ENCODE data around the gene ROBO4.

The ROBO4 gene

GRCh38 chr11:124877910-124878758 is 19.5 kb downstream of the ROBO4 start:
- TF ChIP-seq TCF12 (IDR thresholded peaks at IDR 0.05; ENCODE audit: low read depth), result no peak
- TF ChIP-seq REST (IDR thresholded peaks at IDR 0.05; ENCODE audit: low read depth), result no peak
- TF ChIP-seq, protein P1, sequence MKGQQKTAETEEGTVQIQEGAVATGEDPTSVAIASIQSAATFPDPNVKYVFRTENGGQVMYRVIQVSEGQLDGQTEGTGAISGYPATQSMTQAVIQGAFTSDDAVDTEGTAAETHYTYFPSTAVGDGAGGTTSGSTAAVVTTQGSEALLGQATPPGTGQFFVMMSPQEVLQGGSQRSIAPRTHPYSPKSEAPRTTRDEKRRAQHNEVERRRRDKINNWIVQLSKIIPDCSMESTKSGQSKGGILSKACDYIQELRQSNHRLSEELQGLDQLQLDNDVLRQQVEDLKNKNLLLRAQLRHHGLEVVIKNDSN (IDR thresholded peaks at IDR 0.05), result no peak
- no peak for TF ChIP-seq MAX (IDR thresholded peaks at IDR 0.05)
- TF ChIP-seq EGR1 (IDR thresholded peaks at IDR 0.05), result no peak
- no peak for TF ChIP-seq ZBTB7A (IDR thresholded peaks at IDR 0.05; ENCODE audit: low read depth)
- TF ChIP-seq YY1 (IDR thresholded peaks at IDR 0.05; ENCODE audit: low read depth), result no peak
- TF ChIP-seq NFIC (IDR thresholded peaks at IDR 0.05), result no peak
- no peak for TF ChIP-seq FOXM1 (IDR thresholded peaks at IDR 0.05; ENCODE audit: borderline replicate concordance, low read depth)
- TF ChIP-seq CEBPB (IDR thresholded peaks at IDR 0.05), result no peak
- no peak for TF ChIP-seq TAF1 (IDR thresholded peaks at IDR 0.05; ENCODE audit: low read depth)
- no peak for TF ChIP-seq EP300 (IDR thresholded peaks at IDR 0.05; ENCODE audit: borderline replicate concordance)
- TF ChIP-seq RAD21 (IDR thresholded peaks at IDR 0.05; ENCODE audit: low read depth), result no peak
- TF ChIP-seq CREB1 (IDR thresholded peaks at IDR 0.05; ENCODE audit: low read depth), result no peak

DNA sequence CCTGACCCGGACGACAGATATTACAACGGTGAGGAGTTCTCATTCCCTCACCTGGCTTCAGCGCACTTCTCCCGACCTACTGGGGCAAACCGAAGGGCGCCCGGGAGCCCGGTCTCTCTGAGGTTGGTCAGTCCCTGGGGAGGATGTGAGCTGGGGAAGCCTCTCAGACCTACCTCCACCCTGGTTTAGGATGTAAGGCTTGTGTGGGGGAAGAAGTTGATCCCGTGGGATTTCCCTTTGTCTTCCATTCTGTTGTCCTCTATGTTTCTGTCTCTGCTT is 20.1 kb downstream of the ROBO4 start:
- TF ChIP-seq CREB1 (IDR thresholded peaks at IDR 0.05; ENCODE audit: low read depth) (no peak), EP300 (IDR thresholded peaks at IDR 0.05; ENCODE audit: borderline replicate concordance) (no peak), RAD21 (IDR thresholded peaks at IDR 0.05; ENCODE audit: low read depth) (no peak), REST (IDR thresholded peaks at IDR 0.05; ENCODE audit: low read depth) (no peak), TEAD4 (IDR thresholded peaks at IDR 0.05) (no peak), MAX (IDR thresholded peaks at IDR 0.05) (no peak)
- TF ChIP-seq, protein P1 (IDR thresholded peaks at IDR 0.05), result no peak

DNA sequence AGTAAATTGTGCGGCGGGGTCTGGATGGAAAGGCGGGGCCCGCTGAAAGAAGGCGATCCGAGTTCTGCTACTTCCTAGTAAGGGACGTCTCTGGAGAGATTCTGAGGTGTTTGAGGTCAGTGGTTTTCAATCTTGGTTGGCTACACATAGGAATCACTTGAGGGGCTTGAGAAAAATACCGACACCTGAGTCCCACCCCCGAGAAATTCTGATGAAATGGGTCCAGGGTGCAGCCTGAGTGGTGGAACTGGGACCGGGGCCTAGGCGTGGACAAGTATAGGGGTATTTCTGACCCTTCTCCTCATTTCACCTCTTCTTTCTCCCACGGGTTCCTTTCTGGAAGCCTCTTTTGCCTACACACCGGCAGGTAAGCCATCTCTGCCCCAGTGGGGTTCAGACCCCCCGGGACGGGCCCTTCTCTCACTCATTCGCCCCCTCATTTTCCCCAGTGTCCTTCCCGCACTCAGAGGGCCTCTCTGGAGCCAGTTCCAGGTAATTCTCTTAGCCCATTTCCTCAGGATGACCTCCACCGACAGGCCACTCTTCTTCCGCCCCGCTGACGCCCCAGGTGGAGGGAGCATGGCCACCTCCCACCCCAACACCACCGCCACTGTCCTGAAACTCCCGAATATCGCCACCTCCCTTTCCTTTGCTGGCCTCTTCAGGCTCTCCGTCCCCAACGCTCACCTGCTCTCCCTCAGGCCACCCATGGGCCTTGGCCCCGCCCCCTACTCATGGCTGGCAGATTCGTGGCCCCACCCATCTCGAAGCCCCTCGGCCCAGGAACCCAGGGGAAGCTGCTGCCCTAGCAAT is 20.6 kb downstream of the ROBO4 start:
- TF ChIP-seq, protein P1 (IDR thresholded peaks at IDR 0.05), result no peak
- TF ChIP-seq CEBPB (IDR thresholded peaks at IDR 0.05), result no peak
- no peak for TF ChIP-seq EGR1 (IDR thresholded peaks at IDR 0.05)
- TF ChIP-seq ZBTB7A (IDR thresholded peaks at IDR 0.05; ENCODE audit: low read depth), result no peak
- no peak for TF ChIP-seq REST (IDR thresholded peaks at IDR 0.05; ENCODE audit: low read depth)
- TF ChIP-seq EP300 (IDR thresholded peaks at IDR 0.05; ENCODE audit: borderline replicate concordance), result no peak
- no peak for TF ChIP-seq TCF12 (IDR thresholded peaks at IDR 0.05; ENCODE audit: low read depth)
- no peak for TF ChIP-seq MAX (IDR thresholded peaks at IDR 0.05)
- TF ChIP-seq TAF1 (IDR thresholded peaks at IDR 0.05; ENCODE audit: low read depth), result no peak
- TF ChIP-seq CREB1 (IDR thresholded peaks at IDR 0.05; ENCODE audit: low read depth), result no peak
- TF ChIP-seq YY1 (IDR thresholded peaks at IDR 0.05; ENCODE audit: low read depth), result no peak
- TF ChIP-seq NFIC (IDR thresholded peaks at IDR 0.05), result no peak
- no peak for TF ChIP-seq FOXM1 (IDR thresholded peaks at IDR 0.05; ENCODE audit: borderline replicate concordance, low read depth)

All from Ishikawa (cell line).